NCI-H1105 treated with DMSO at 0.1 percent for 48 hours (cell line): ENCODE measurements around the gene GRID2.

ENCODE experiments used
- DNase-seq: peaks from one replicate; lab custom pipeline; 2025; lab: John Stamatoyannopoulos, UW

GRID2 gene

GRCh38 chr4:93813092-93813491 lies 1509.3 kb downstream of the GRID2 start:
- no peak for DNase-seq

- no peak for DNase-seq
Observed at GRCh38 chr4:93814141-93814540, 1510.4 kb downstream of the GRID2 start.

GRCh38 chr4:93814722-93815121 lies 1511.0 kb downstream of the GRID2 start:
- no peak for DNase-seq
